Spinal cord (tissue), 10 donors: ENCODE measurements around the gene CACNA1A. TPM values are rescaled to one million over a fixed set of nuclear protein-coding genes. Genes with fewer than 3 reads are reported as not detected.
"Not testable (repeated sequence)": the region's sequence is repeated elsewhere in the genome, so short reads cannot be mapped to it uniquely, and the experiment has no call there.

ENCODE experiments used
- DNase-seq, 6 donors: peaks; one replicate each; pipeline versions ENCODE4 v3.0.0 to v3.0.0-alpha.2; 2013 to 2015; ENCODE audit warnings: low spot score in 6 of 6, low read depth in 4 of 6
- H3K27ac ChIP-seq: one replicate; pipeline ENCODE4 v1.5.1; 2013; ENCODE audit warnings: low read depth, low read length, control low read depth
- H3K27me3 ChIP-seq: one replicate; pipeline ENCODE4 v1.6.1; 2013; ENCODE audit warnings: low read length; ENCODE audit not compliant: control insufficient read depth, insufficient read depth
- H3K36me3 ChIP-seq: one replicate; pipeline ENCODE4 v1.6.1; 2013; ENCODE audit warnings: low read length; ENCODE audit not compliant: control insufficient read depth, insufficient read depth
- H3K4me1 ChIP-seq: one replicate; pipeline ENCODE4 v1.6.1; 2013; ENCODE audit warnings: low read length; ENCODE audit not compliant: control insufficient read depth, insufficient read depth
- H3K4me3 ChIP-seq: one replicate; pipeline ENCODE4 v1.5.1; 2013; ENCODE audit warnings: low read depth, low read length, control low read depth
- H3K9me3 ChIP-seq: one replicate; pipeline ENCODE4 v1.6.1; 2013; ENCODE audit warnings: low read length; ENCODE audit not compliant: control insufficient read depth, insufficient read depth
- WGBS: methylation state at CpG from one replicate; pipeline ENCODE4 v1.1.5; 2013; ENCODE audit warnings: missing lambda C conversion rate; ENCODE audit not compliant: insufficient coverage; 5-methylcytosine and 5-hydroxymethylcytosine counted together
- polyA plus RNA-seq, 2 donors: library from polyadenylated mRNA; unstranded; fragments of 120-200 nt; gene quantifications; one replicate each; pipeline ENCODE4 v1.2.1, GENCODE V29; 2013; ENCODE audit not compliant: insufficient read length in 2 of 2
- total RNA-seq, 2 donors: library from RNA; depleted of rRNA in 1 of 2; stranded (reverse); fragments of 120-200 nt in 1 of 2; fragments of >200 nt in 1 of 2; gene quantifications; one replicate each; pipeline versions ENCODE4 v1.2.3 to v1.2.4, GENCODE V29; 2013 to 2014
- donor health status: healthy.

The CACNA1A gene
- total and polyA plus RNA-seq, 4 donors, result 39.8 to 116 (median 66.7) TPM

DNA sequence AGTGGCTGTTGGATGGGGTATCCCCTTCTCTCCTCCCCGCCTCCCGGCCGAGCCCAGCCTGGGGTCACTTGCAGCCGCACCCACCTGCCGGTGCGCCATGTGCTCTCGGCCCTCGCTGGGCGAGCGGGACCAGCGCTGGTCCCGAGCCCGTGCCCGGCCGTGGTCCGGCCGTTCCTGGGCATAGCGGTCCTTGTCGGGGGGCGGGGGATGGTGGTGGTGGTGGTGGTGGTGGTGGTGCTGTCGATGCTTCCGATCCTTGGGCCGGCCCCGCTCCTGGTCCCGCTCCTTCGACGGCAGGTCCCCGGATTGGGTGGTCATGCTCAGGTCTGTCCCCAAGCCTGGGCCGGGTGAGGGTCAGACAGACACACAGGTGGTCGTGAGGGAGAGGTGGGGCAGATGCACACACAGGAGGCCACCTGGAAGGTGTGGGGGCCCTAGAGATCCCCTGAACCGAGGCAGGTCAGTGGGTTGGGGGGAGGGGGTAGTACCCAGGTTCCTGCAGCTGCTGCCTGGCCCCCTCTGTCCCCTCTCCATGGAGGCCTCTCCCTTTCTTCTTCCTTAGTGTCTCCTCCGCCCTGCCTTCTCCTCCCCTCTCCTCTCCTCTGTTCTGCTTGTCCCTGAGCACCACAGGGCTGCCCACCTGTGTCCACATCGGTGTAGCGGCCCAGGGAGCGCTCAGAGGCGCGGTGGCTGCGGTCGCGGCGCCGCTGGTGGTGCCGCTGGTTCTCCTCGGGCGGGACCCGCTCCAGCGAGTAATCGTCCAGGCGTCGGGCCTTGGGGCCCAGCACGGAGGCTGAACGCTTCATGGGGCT is 297.4 kb downstream of the CACNA1A start:
- no peaks in the 10 kb centered on the region for H3K27me3 ChIP-seq

GRCh38 chr19:13207846-13208671 is 298.2 kb downstream of the CACNA1A start:
- Histone ChIP-seq H3K4me1 (no peaks in the 10 kb centered on the region), H3K36me3 (peaks cover 55% of the 10 kb centered on the region), H3K27ac (no peak overlapping the region), H3K4me3 (peak overlapping the region; percentile 35), H3K9me3 (no peaks in the 10 kb centered on the region), H3K27me3 (no peaks in the 10 kb centered on the region)
- 25% methylated on average over 8 of the region's 39 CpGs for WGBS
- DNase-seq, result peak in 4 of 6 donors; percentile 11 to 72 (median 32)

More for the DNA sequence above, 297.4 kb downstream of the CACNA1A start:
- Histone ChIP-seq H3K4me1 (no peaks in the 10 kb centered on the region), H3K4me3 (peak overlapping the region; percentile 35), H3K9me3 (no peaks in the 10 kb centered on the region), H3K36me3 (peaks cover 62% of the 10 kb centered on the region), H3K27ac (no peak overlapping the region)
- DNase-seq, result no peak
- WGBS, result 79% methylated on average over 37 of the region's 52 CpGs

GRCh38 chr19:13207237-13207845 is 298.9 kb downstream of the CACNA1A start:
- H3K27ac ChIP-seq, result no peak overlapping the region
- no peak overlapping the region for H3K4me3 ChIP-seq
- WGBS, result 67% methylated on average over 79 of the region's 79 CpGs
- no peaks in the 10 kb centered on the region for H3K9me3 ChIP-seq
- H3K36me3 ChIP-seq, result peaks cover 48% of the 10 kb centered on the region
- no peaks in the 10 kb centered on the region for H3K27me3 ChIP-seq
- no peaks in the 10 kb centered on the region for H3K4me1 ChIP-seq
- no peak for DNase-seq

DNA sequence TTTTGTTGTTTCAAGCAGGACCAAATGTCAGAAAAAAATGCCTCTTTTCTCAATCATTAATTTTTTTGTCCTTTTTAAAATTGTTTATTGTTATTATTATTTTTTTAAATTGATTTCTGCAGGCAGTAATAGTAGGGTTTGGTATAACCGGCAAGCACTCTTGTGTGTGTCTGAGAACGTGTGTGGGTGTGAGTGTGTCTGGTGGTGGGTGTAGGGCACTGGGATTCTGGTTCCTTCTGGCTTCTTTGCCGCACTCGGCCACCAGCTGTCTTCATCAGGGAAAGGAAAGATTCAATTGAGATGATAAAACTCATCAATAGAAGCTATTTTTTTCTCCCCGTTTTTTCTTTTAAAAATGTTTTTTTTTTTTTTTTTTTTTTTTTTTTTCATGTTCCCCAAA is 299.7 kb downstream of the CACNA1A start:
- Histone ChIP-seq H3K27me3 (no peaks in the 10 kb centered on the region), H3K4me1 (no peaks in the 10 kb centered on the region), H3K27ac (no peak overlapping the region), H3K4me3 (no peak overlapping the region), H3K9me3 (no peaks in the 10 kb centered on the region), H3K36me3 (peaks cover 40% of the 10 kb centered on the region)
- WGBS, result 80% methylated on average over 1 of the region's 5 CpGs
- peak in 1 of 6 donors; percentile 9 for DNase-seq

DNA sequence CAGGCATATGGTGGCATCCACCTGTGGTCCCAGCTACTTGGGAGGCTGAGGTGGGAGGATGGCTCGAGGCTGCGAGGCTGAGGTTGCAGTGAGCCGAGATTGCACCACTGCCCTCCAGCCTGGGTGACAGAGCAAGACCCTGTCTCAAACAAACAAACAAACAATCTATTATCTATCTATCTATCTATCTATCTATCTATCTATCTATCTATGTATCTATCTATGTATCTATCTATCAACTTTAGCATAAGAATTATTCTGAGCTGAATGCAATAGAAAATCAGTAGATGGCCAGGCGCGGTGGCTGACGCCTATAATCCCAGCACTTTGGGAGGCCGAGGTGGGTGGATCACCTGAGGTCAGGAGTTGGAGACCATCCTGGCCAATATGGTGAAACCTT is 304.2 kb downstream of the CACNA1A start:
- not testable (repeated sequence) for DNase-seq, H3K4me1 ChIP-seq, H3K36me3 ChIP-seq, H3K4me3 ChIP-seq, H3K27me3 ChIP-seq, H3K9me3 ChIP-seq, H3K27ac ChIP-seq
- WGBS, result 100% methylated on average over 4 of the region's 7 CpGs

DNA sequence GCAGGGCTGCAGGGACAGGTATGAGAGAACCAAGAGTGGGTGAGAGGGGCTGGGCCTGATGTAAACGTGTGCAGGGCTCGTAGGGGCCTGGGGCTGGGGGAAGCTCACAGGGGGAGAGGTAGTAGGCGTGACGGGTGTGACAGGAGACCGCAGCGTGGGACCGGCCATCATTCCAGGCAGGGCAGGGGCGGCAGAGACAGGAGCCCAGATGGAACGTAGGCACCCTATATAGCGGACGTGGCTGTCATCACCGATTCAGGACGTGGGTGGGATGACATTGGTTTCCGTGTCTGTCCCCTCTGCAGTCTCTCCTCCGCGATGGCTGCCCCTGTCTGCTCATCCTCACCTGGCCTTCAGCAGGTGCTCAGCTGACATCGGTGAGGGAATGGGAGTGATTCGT is 307.6 kb downstream of the CACNA1A start:
- H3K4me1 ChIP-seq, result no peaks in the 10 kb centered on the region
- H3K27ac ChIP-seq, result no peak overlapping the region
- 91% methylated on average over 18 of the region's 18 CpGs for WGBS
- H3K27me3 ChIP-seq, result no peaks in the 10 kb centered on the region
- no peaks in the 10 kb centered on the region for H3K9me3 ChIP-seq
- DNase-seq, result no peak
- no peaks in the 10 kb centered on the region for H3K36me3 ChIP-seq
- H3K4me3 ChIP-seq, result no peak overlapping the region

- H3K9me3 ChIP-seq, result no peaks in the 10 kb centered on the region
- H3K27me3 ChIP-seq, result no peaks in the 10 kb centered on the region
- H3K27ac ChIP-seq, result no peak overlapping the region
- WGBS, result 58% methylated on average over 8 of the region's 11 CpGs
- H3K4me3 ChIP-seq, result no peak overlapping the region
- no peaks in the 10 kb centered on the region for H3K4me1 ChIP-seq
- DNase-seq, result no peak
- H3K36me3 ChIP-seq, result no peaks in the 10 kb centered on the region
Observed at GRCh38 chr19:13195678-13196077, 310.6 kb downstream of the CACNA1A start.

DNA sequence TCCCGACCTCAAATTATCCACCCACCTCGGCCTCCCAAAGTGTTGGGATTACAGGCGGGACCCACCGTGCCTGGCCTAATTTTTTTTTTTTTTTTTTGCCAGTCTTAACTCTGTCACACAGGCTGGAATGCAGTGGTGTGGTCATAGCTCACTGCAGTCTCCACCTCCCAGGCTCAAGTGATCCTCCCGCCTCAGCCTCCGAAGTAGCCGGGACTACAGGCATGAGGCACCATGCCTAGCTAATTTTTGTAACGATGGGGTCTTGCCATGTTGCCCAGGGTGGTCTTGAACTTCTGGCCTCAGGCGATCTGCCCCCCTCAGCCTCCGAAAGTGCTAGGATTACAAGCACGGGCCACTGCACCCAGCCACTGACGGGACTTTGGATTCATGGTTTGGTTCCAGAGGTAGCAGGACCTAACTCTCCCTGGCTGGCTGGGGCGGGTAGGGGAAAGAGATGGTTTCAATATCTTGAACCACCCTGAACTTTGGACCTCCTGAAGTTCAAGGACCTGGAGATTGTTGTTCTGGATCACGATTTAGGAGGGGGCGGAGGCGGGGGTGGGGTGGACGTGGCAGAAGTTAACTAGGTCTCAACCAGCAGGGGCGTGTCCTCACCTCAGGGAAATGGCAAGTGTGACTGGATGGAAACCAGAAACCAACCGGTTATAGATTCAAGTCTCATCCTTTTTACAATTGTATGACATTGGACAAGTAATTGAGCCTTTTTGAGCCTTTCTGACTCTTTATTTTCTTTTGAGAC is 315.3 kb downstream of the CACNA1A start:
- no peak overlapping the region for H3K27ac ChIP-seq
- H3K4me3 ChIP-seq, result no peak overlapping the region
- H3K27me3 ChIP-seq, result no peaks in the 10 kb centered on the region
- no peaks in the 10 kb centered on the region for H3K36me3 ChIP-seq
- 88% methylated on average over 18 of the region's 19 CpGs for WGBS
- H3K4me1 ChIP-seq, result no peaks in the 10 kb centered on the region
- no peaks in the 10 kb centered on the region for H3K9me3 ChIP-seq
- no peak for DNase-seq

GRCh38 chr19:13189600-13189999 is 316.7 kb downstream of the CACNA1A start:
- WGBS, result 80% methylated on average over 1 of the region's 4 CpGs

More at GRCh38 chr19:13189600-13189999, 316.7 kb downstream of the CACNA1A start:
- no peak overlapping the region for H3K27ac ChIP-seq
- H3K27me3 ChIP-seq, result no peaks in the 10 kb centered on the region
- no peaks in the 10 kb centered on the region for H3K36me3 ChIP-seq
- no peak overlapping the region for H3K4me3 ChIP-seq
- H3K9me3 ChIP-seq, result no peaks in the 10 kb centered on the region
- peaks cover 3% of the 10 kb centered on the region for H3K4me1 ChIP-seq
- no peak for DNase-seq
